GM21423 (cell line): ENCODE data around the gene NDUFAF2.
"Not testable (repeated sequence)": the region's sequence is repeated elsewhere in the genome, so short reads cannot be mapped to it uniquely, and the experiment has no call there.

Experiments
- ATAC-seq: cut with Tn5 transposase; IDR thresholded peaks from one replicate; pipeline ENCODE4 v1.9.1; 2021; ENCODE audit warnings: mild to moderate bottlenecking, moderate library complexity; ENCODE audit not compliant: unreplicated experiment

NDUFAF2 gene, protein sequence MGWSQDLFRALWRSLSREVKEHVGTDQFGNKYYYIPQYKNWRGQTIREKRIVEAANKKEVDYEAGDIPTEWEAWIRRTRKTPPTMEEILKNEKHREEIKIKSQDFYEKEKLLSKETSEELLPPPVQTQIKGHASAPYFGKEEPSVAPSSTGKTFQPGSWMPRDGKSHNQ

DNA sequence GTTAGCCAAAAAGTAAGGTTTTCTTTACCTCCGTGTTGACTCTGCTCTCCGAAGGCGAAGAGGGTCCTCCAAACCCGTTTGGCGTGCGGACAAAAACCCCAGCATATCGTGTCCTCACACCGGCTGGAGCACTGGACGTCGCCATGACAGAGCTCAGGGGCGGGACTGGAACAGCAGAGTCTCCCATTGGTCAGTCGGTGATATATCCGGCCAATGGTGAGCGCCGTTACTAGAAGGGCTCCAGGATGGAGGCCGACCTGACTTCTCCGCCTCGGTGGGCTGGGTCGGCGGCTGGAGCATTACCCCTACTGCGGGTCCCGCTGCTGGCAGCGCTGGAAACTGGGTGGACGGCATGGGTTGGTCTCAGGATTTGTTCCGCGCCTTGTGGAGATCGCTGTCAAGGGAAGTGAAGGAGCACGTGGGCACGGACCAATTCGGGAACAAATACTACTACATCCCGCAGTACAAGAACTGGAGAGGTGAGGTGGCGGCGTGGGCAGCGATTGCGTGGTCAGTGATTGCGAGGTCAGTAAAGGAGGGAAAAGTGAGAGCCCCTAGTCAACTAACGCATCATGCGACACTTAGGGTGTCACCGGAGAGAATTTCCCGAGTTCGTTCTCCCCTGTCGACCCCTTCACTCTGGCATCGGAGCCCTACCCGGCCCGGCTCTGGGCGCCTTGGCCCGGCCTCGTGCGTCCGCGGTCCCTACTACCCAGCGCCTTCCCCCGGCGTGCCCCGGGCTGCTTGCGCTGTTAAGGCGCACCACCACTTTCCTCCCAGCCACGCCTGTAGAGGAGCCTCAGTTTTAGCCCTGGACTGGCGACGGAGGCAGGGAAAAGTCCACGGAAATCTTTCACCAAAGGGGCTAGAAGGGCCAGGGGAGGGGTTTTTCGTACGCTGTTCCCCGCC, at the start of gene NDUFAF2, which contains the start of gene ERCC8:
TSS of gene NDUFAF2 (plus strand) at position 302 of the 909 bp plus-strand sequence. CDS start at position 353, 51 bp downstream.
TSS of gene ERCC8 (minus strand) at position 167 of the 909 bp plus-strand sequence. CDS start at position 105, 62 bp downstream.
- ATAC-seq, result peak; percentile 99

DNA sequence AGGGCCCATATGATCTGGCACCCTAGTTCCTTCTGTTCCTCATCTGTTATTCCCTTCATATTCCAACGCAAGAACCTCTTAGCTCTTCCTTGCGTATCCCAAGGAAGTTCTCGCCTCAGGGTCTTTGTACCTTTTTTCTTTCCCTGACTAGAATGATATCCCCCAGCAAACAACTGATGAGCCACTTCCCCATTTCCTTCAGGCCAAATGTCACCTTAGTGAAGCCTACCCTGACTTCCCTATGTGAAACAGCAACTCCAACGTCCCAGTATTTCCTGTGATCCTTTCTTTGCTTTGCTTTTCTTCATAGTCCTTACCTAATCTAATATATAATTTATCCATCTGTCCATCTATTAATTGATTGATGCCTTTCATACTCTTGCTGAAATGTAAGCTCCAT, 48.0 kb upstream of the NDUFAF2 start:
- no peak for ATAC-seq

DNA sequence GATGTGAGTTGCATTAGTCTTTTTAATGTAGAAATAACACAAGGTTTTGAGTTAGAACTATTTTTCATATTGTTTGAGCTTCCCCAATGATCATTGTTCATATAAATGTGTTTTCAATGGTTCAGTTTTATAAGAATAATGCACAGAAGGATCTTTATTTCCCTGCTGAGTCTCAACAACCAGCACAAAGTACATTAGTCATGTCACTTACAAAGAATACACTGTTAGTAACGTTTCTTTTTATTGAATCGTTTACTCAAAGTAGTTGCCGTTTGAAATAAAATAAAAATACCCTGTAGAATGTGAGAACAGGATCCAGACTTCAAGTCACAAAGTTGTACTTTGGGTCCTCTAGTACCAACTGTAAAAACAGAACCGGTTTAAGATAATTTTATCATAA, 41.6 kb upstream of the NDUFAF2 start:
- ATAC-seq, result no peak

DNA sequence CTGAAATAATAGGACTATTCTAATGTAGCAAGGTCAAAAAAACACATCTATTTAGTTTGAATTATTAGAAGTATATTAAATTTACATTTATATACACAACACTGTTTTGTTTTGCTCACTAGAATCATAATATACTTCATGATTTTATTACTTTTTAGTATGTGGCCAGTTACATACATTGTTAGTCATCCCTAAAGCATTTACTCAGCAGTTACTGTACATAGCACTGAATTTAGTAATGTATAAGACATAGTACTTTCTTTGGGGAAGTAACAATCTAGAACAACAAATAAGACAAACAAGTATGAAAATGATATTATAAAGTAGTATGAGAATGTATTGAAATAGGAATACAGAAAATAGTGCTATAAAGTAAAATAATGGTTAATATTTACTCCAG, 28.4 kb upstream of the NDUFAF2 start:
- no peak for ATAC-seq

DNA sequence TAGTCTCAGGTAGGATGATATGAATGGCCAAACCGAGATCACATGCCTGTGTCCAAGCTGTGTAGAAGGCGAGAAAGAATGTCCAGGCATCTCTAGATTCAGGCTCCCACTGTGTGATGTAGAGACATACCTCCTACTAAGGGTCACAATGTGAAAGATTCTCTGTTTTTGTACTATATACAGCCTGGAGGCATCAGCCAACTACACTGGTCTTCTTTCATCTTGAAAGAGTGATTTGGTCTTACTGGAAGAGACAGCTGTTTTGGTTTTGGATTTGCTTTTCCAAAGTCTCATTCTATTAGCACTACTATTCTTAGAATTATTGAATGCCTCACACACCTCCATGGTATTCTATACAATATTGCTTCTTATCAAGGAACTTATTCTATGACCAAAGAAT, 26.5 kb upstream of the NDUFAF2 start:
- ATAC-seq, result no peak

DNA sequence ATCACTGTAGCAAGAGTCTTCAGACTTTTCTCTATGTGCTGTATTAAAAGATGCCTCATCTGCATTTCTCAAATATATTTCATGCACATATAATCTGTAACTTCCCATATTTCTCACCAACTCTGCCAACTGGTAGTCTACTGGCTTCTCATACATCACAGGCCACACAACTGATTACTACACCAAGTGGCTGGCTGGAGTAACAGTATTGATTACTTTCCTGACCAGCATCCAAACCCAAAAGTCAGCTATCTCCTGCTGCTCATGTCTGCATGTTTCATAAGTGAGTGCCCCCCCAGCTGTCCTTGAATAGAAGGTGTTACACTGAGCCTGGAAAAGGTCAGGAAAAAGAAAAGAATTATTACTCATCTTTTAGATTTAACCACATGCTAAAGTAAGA, 17.6 kb upstream of the NDUFAF2 start:
- ATAC-seq, result no peak

DNA sequence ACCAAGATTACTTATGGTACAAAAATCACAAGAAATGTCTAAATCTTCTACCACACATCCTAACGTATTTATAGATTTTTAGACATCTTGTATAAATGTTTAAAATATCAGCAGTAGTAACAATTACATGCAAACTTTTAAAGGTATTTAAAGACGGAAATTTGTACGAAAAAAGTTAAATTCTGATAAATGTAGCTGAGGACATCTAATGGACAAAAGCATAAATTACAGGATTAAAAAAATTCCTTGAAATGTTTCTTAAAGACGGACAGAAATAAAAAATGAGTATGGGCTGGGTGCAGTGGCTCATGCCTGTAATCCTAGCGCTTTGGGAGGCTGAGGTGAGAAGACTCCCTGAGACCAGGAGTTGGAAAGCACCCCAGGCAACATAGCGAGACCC, 16.0 kb upstream of the NDUFAF2 start:
- no peak for ATAC-seq

DNA sequence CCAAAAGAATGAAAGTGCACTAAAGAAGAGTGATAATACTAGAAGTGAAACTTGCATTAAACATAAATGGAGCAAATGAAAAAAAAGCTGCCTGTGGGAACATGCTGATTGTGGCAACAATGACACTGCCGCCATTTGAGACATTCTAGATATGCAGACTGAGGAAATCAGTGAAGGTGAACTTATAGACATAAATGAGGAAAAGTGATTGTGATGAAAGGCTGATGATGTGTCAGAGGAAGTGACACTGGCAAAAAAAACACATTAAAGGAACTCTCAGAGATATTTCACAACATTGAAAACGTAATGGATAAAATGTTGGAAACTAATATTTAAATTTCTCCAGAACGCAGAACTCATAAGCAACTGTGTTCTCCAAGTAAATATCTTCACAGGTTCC, 1.4 kb upstream of the NDUFAF2 start:
- no peak for ATAC-seq

DNA sequence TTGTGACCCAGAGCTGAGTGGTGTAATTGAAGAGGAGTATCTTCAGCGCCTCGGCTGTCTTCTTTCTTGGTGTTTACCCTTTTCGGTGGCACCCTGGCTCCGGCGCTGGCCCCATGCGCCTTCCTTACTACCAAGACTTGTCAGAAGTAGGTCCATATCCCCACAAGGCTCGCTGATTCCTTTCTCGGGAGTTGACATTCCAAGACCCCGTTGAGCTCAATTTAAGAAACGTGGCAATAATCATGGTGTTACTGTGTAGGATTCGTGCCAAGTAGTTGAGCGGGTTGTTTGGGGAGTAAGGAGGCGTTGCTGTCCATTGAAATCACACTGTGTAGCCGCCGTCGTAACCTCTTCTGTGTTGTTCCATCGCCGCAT, 795 bp downstream of the NDUFAF2 start:
- ATAC-seq, result peak; percentile 27

DNA sequence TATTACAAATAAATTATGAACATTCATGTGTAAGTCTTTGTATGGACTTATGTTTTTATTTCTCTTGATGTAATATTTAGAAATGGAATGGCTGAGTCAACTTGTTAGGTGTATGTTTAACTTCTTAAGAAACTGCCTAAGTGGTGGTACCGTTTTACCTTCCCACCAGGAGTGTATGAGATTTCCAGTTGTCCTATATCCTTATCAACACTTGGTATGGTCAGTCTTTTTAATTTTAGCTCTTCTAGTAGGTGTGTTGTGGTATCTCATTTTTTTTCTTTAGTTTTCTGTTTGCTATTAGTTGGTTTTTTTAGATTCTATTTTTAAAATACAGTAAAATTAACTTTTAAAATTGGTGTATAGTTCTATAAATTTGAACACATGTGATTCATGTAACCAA, 3.7 kb downstream of the NDUFAF2 start:
- no peak for ATAC-seq

DNA sequence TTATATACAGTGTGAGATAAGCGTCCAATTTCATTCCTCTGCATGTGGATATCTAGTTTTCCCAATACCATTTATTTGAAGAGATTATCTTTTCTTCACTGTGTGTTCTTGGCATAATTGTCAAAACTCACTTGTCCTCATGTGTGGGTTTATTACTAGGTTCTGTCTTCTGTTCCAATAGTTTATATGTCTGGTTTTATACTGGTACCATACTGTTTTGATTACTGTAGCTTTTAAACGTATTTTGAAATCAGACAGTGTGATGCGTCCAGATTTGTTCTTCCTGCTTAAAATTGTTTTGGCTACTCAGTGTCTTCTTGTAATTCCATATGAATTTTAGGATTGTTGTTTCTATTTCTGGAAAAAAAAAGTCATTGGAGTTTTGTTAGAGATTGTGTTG, 10.2 kb downstream of the NDUFAF2 start:
- no peak for ATAC-seq

DNA sequence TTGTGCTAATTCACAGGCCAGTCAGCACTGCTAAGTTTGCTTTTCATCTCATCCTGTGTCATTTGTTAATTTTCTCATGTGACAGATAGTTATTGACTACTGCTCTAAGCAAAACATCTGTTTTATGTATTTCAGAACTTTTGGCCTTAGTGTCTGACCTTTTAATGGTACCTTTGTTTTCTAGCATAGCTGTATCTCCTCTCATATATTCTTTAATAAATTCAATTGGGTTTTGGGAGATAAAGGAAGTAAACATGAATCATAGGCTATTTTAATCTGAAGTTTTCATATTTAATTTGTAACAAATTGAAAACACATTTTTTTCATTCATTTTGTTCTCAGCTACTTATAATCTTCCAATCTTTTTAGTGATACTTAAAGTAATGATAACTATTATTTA, 13.1 kb downstream of the NDUFAF2 start:
- no peak for ATAC-seq

DNA sequence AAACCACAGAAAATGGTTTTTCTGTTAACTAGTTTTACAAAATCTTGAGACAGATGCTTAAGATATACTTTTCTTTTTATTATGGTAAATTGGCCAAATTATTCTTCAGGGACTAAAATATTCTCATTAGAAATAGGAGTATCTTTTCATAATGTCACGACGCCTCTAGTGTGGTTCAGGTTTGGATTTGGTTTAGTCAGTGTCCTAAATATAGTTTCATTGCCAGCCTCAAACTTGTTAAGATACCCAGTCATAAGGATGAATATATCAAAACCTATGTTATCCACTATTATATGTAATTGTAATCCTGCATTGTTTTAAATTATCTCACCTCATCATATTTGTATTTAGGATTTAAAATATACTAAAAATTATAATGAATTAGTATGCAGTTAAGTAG, 13.7 kb downstream of the NDUFAF2 start:
- no peak for ATAC-seq

DNA sequence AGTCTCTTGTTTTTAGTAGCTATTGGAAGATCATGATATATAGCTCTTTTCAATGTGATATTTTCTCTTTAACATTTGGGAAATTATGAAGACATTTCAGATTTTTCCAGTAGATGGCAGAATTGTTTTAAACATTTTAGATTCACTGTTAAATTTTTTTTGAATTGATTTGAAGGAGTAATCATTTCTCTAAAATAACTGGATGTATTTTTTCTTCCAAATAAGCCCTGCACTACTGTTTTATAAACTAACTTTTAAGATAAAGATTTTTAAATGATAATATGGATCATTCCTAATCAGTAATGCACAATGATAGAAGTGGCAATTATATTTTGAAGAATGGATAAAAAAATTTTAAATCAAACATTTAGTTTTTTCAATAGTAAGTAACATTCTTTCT, 14.2 kb downstream of the NDUFAF2 start:
- ATAC-seq, result no peak

DNA sequence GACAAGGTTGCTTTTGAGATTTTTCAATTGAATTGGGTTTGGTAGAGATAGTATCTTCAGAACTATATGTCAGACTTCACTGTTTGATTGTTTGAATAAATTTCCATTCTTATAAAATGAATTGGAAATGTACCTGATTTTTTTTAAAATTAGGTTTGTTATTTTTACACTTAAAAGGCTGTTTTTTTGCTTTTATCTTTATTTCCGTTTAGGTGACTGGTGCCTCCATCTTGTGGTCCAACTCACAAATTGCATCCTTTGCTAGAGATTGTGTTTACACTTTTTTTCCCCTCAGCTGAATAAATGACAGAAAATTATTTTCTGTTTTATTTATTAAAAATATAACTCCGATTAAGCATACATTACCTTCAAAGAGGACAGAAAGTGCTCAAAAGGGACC, 15.6 kb downstream of the NDUFAF2 start:
- ATAC-seq, result no peak

DNA sequence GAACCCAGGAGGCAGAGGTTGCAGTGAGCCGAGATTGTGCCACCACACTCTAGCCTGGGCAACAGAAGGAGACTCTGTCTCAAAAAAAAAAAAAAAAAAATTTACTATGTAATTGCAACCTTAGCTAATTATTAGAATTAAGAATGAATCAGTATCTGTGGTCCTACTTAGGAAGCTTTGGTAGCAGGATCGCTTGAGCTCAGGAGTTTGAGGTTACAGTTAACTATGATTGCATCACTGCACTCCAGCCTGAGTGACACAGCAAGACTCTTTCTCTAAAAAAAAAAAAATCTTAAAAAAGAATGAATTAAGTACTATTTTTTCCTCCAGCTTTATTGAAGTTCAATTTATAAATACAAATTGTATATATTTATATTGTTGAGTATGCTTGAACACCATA, 16.7 kb downstream of the NDUFAF2 start:
- no peak for ATAC-seq

DNA sequence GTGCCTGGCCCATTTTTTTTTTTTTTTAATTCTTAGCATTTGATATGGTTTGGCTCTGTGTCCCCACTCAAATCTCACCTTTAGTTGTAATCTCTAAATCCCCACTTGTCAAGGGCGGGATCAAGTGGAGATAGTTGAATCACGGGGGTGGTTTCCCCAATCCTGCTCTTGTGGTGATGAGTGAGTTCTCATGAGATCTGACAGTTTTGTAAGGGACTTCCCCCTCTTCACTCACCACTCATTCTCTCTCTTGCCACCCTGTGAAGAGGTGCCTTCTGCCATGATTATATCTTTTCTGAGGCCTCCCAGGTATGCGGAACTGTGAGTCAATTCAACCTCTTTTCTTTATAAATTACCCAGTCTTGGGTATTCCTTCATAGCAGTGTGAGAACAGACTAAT, 27.2 kb downstream of the NDUFAF2 start:
- no peak for ATAC-seq

DNA sequence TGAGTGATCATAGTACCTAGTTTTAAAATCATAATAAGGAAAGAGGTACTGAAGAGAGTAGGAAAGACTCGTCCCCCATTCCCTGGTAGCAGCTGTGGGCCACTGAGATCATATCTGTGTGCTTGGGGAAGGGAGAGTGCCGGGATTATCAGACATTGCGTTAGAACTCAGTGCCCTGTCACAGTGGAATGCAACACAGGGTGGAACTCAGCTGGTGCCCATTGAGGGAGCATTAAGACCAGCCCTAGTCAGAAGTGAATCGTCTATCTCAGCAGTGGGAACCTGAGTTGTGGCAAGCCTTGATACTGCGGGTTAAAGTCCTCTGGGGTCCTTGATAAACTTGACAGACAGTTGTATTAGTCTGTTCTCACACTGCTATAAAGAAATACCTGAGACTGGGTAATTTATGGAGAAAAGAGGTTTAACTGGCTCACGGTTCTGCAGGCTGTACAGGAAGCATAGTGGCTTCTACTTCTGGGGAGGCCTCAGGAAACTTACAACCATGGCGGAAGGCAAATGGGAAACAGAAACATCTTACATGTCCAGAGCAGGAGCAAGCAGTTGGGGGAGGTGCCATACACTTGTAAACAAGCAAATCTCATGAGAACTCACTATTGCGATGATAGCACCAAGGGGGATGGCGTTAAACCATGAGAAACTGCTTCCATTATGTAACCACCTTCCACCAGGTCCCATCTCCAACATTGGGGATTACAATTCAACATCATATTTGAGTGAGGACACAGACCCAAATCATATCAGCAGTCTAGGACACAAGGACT, 33.1 kb downstream of the NDUFAF2 start:
- ATAC-seq, result no peak

DNA sequence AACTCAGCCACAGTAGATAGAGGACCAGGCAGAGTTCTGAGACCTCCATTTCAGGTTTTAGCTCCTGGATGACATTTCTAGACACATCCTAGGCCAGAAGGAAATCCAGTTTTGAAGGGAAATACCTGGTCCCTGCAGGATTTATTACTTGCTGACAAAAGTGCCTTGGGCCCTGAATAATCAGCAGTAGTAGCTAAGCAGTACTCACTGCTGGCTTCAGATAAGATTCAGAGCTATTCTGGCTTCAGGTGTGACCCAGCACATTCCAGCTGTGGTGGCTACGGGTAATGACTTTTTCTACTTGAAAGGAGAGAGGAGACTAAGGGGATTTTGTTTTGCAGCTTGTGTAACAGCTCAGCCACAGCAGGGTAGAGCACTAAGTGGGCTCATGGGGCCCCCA, 34.0 kb downstream of the NDUFAF2 start:
- ATAC-seq, result no peak

DNA sequence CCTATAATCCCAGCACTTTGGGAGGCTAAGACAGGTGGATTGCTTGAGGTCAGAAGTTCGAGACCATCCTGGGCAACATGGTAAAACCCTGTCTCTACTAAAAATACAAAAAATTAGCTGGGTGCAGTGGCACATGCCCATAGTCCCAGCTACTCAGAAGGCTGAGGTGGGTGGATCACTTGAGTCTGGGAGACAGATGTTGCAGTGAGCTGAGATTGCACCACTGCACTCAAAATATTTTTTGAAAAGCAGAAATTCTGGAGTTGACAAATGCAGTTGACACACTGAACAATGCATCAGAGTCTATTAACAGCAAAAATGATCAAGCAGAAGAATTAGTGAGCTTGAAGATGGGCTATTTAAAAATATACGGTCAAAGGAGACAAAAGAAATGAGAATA, 35.5 kb downstream of the NDUFAF2 start:
- no peak for ATAC-seq

DNA sequence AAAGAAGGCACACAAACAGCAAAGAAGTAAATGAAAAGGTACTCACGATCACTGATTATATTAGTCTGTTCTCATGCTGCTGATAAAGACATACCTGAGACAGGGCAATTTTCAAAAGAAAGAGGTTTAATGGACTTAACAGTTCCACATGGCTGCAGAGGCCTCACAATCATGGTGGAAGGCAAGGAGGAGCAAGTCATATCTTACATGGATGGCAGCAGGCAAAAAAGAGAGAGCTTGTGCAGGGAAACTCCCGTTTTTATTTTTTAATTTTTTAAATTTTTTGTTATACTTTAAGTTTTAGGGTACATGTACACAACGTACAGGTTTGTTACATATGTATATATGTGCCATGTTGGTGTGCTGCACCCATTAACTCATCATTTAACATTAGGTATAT, 37.1 kb downstream of the NDUFAF2 start:
- not testable (repeated sequence) for ATAC-seq

DNA sequence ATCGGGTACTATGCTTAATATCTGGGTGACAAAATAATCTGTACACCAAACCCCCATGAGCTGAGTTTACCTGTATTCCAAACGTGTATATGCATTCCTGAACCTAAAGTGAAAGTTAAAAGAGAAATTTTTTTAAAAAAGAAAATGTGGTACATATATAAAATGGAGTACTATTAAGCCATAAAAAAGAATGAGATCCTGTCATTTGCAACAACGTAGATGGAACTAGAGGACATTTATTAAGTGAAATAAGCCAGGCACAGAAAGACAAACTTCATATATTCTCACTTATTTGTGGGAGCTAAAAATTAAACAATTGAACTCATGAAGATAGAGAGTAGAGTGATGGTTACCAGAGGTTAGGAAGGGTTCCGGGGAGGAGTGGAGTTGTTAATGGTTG, 44.8 kb downstream of the NDUFAF2 start:
- ATAC-seq, result no peak
